WTC11 (cell line): ENCODE data around the gene ESAM. TPM values are rescaled to one million over a fixed set of nuclear protein-coding genes. Genes with fewer than 3 reads are reported as not detected.

Experiments
- ATAC-seq: fragments of 200-7000 bp; cut with Tn5 transposase; 2 replicates; pipeline ENCODE4 v1.10.0; 2021; ENCODE audit warnings: mild to moderate bottlenecking, moderate library complexity
- Bru-seq: library from RNA; stranded (reverse); fragments of 400-500 nt; gene quantifications from one replicate; lab custom pipeline; 2021; lab: Mats Ljungman, UMichigan
- CTCF ChIA-PET: fragments of 300-600 bp; sonication (Branson Sonifier 250); formaldehyde crosslinking; loops from one replicate; lab custom pipeline; 2021; ENCODE audit warnings: antibody characterized with exemption; lab: Charles Lee
- POLR2A ChIA-PET: fragments of 350-600 bp; sonication (Branson Sonifier 250); formaldehyde crosslinking; loops from one replicate; lab custom pipeline; 2021; ENCODE audit warnings: antibody characterized with exemption; lab: Charles Lee
- DNase-seq: peaks from one replicate; pipeline ENCODE4 v3.0.0; 2021; ENCODE audit warnings: low spot score
- H3K27ac Mint-ChIP-seq: 2 replicates; pipeline ENCODE4 v1.8.0; 2021; ENCODE audit warnings: mixed read lengths
- H3K27me3 Mint-ChIP-seq: 2 replicates; pipeline ENCODE4 v1.8.0; 2021; ENCODE audit warnings: low read depth, mild to moderate bottlenecking, moderate library complexity, mixed read lengths
- H3K36me3 Mint-ChIP-seq: 2 replicates; pipeline ENCODE4 v1.8.0; 2021; ENCODE audit warnings: mixed read lengths
- H3K4me1 Mint-ChIP-seq: 2 replicates; pipeline ENCODE4 v1.8.0; 2022; ENCODE audit warnings: mixed read lengths
- H3K4me3 Mint-ChIP-seq: 2 replicates; pipeline ENCODE4 v1.8.0; 2021; ENCODE audit warnings: mild to moderate bottlenecking, moderate library complexity, mixed read lengths
- H3K9me3 Mint-ChIP-seq: 2 replicates; pipeline ENCODE4 v1.8.0; 2021; ENCODE audit warnings: mixed read lengths
- EMX1 ChIP-seq: fragments of 250-450 bp; sonication (Bioruptor Pico); IDR thresholded peaks from 2 replicates; pipeline ENCODE4 v1.8.0; 2021; ENCODE audit warnings: mild to moderate bottlenecking
- ETV6 ChIP-seq: sonication (generic); formaldehyde crosslinking; IDR thresholded peaks from 2 replicates; pipeline ENCODE4 v1.8.1; 2022; ENCODE audit warnings: mild to moderate bottlenecking, missing genetic modification reagents
- FOXJ3 ChIP-seq: sonication (generic); formaldehyde crosslinking; IDR thresholded peaks from 2 replicates; pipeline ENCODE4 v1.9.0; 2021; ENCODE audit warnings: missing genetic modification reagents, mild to moderate bottlenecking, borderline replicate concordance
- NFATC4 ChIP-seq: fragments of 250-450 bp; sonication (Bioruptor Pico); IDR thresholded peaks from 2 replicates; pipeline ENCODE4 v1.9.0; 2021; ENCODE audit warnings: mild to moderate bottlenecking
- NR1H2 ChIP-seq: sonication (generic); formaldehyde crosslinking; IDR thresholded peaks from 2 replicates; pipeline ENCODE4 v1.9.0; 2021; ENCODE audit warnings: mild to moderate bottlenecking, moderate library complexity, missing genetic modification reagents
- NR3C1 ChIP-seq: sonication (generic); formaldehyde crosslinking; conservative IDR thresholded peaks from 2 replicates; pipeline ENCODE4 v1.8.1; 2023; ENCODE audit warnings: low read depth, mild to moderate bottlenecking, missing genetic modification reagents
- OVOL2 ChIP-seq: fragments of 250-450 bp; sonication (Bioruptor Pico); IDR thresholded peaks from 2 replicates; pipeline ENCODE4 v1.9.0; 2021; ENCODE audit warnings: mild to moderate bottlenecking, borderline replicate concordance
- TCF7 ChIP-seq: sonication (generic); formaldehyde crosslinking; IDR thresholded peaks from 2 replicates; pipeline ENCODE4 v1.8.0; 2022; ENCODE audit warnings: mild to moderate bottlenecking, low read depth, missing genetic modification reagents, moderate library complexity
- ZNF423 ChIP-seq: fragments of 250-450 bp; sonication (Bioruptor Pico); IDR thresholded peaks from 2 replicates; pipeline ENCODE4 v2.1.2; 2022; ENCODE audit warnings: mild to moderate bottlenecking, moderate library complexity
- long read RNA-seq, 3 experiments: library from RNA in 1 of 3; library from capped mRNA in 1 of 3; library from polyadenylated mRNA in 1 of 3; unstranded in 2 of 3; stranded (forward) in 1 of 3; transcript quantifications; one replicate each; pipeline ENCODE4 v2.0.0, GENCODE V29; 2021
- total RNA-seq: library from RNA; stranded (reverse); gene quantifications from 3 replicates; pipeline ENCODE4 v1.2.3, GENCODE V29; 2021
- TF ChIP-seq, protein P1 (sequence below): sonication (generic); formaldehyde crosslinking; IDR thresholded peaks from 2 replicates; pipeline ENCODE4 v1.8.1; 2022; ENCODE audit warnings: mild to moderate bottlenecking, missing genetic modification reagents, moderate library complexity, borderline replicate concordance
- TF ChIP-seq, protein P2 (sequence below): sonication (generic); formaldehyde crosslinking; IDR thresholded peaks from 2 replicates; pipeline ENCODE4 v1.8.0; 2023; ENCODE audit warnings: mild to moderate bottlenecking, missing genetic modification reagents
- TF ChIP-seq, protein P3 (sequence below): sonication (generic); formaldehyde crosslinking; conservative IDR thresholded peaks from 2 replicates; pipeline ENCODE4 v1.8.1; 2023; ENCODE audit warnings: mild to moderate bottlenecking, low read depth, missing genetic modification reagents, moderate library complexity
- TF ChIP-seq, protein P4 (sequence below): sonication (generic); formaldehyde crosslinking; IDR thresholded peaks from 2 replicates; pipeline ENCODE4 v1.8.1; 2022; ENCODE audit warnings: missing genetic modification reagents, borderline replicate concordance
- TF ChIP-seq, protein P5 (sequence below): sonication (generic); formaldehyde crosslinking; IDR thresholded peaks from 2 replicates; pipeline ENCODE4 v1.8.1; 2023; ENCODE audit warnings: mild to moderate bottlenecking, missing genetic modification reagents, borderline replicate concordance
- TF ChIP-seq, protein P6 (sequence below): sonication (generic); formaldehyde crosslinking; IDR thresholded peaks from 2 replicates; pipeline ENCODE4 v1.8.1; 2023; ENCODE audit warnings: mild to moderate bottlenecking, moderate library complexity, missing genetic modification reagents

ESAM gene, protein sequence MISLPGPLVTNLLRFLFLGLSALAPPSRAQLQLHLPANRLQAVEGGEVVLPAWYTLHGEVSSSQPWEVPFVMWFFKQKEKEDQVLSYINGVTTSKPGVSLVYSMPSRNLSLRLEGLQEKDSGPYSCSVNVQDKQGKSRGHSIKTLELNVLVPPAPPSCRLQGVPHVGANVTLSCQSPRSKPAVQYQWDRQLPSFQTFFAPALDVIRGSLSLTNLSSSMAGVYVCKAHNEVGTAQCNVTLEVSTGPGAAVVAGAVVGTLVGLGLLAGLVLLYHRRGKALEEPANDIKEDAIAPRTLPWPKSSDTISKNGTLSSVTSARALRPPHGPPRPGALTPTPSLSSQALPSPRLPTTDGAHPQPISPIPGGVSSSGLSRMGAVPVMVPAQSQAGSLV
- 0.44 to 0.64 TPM (median 0.48 TPM) in 3 replicates for total RNA-seq
- Bru-seq, nascent RNA: percentile 21 among the genes with signal in this experiment
- long read RNA-seq, experiment 1: 0 reads
- long read RNA-seq, experiment 2, partial matches to known transcripts: 1 of 3 reads
- long read RNA-seq, experiment 2, other reads (novel, unspliced or antisense): 2 of 3 reads
- long read RNA-seq, experiment 3, partial matches to known transcripts: 0 of 1 reads
- long read RNA-seq, experiment 3, other reads (novel, unspliced or antisense): 0 of 1 reads

DNA sequence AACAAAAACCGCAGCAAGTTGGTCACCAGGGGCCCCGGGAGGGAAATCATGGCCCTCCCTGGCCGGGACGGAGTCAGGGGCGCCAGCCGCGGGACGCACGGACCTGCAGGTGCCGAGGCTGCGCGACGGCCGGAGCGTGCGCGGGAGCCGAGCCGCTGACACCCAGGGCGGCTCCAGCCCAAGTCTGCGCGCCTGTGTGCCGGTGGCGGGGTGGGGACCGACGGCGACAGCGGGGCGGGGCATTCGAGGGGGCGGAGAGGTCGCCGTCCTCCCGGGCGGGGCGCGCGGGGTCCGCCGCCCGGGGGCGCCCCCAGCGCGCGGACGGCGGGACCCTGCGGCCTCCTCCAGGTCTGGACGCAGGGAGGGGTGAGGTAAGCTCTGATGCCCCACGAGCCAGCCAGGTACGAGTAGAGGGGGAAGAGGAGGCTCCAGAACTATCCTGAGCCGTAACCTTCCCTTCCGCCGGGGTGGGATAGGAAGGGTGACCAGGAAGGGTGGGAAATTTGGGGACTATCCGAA lies at the start of gene ESAM:
TSS of gene ESAM (minus strand) at position 186 of the 519 bp plus-strand sequence. CDS start at position 50, 136 bp downstream.
- ATAC-seq (peak; percentile 10), DNase-seq (peak; percentile 51)
- POLR2A ChIA-PET: interaction anchor here (0.8 to 1.0 kb wide), 2 partner anchors 89 to 106 kb away, joined by 3 read pairs; no protein-coding TSS in a partner anchor
- H3K4me1 Mint-ChIP-seq: peaks cover 46% of the 10 kb centered on the region
- H3K9me3 Mint-ChIP-seq: no peaks in the 10 kb centered on the region
- peaks cover 59% of the 10 kb centered on the region for H3K27me3 Mint-ChIP-seq
- H3K4me3 Mint-ChIP-seq: peak within 1 kb of the TSS; percentile 87
- CTCF ChIA-PET: interaction anchor here (0.6 to 5.6 kb wide), 28 partner anchors 11 to 183 kb away, joined by 3 to 61 read pairs (median 7); partner anchors contain the start of genes MSANTD2, NRGN, ROBO3 and SIAE
- H3K36me3 Mint-ChIP-seq: peaks cover 3% of the 10 kb centered on the region; the same call in 1 of the 2 replicates
- no peak within 1 kb of the TSS for H3K27ac Mint-ChIP-seq
- no peak for TF ChIP-seq ZNF423 (CRISPR knock-in tag)
- TF ChIP-seq EMX1: peak; percentile 5; the same call in 1 of the 2 replicates

DNA sequence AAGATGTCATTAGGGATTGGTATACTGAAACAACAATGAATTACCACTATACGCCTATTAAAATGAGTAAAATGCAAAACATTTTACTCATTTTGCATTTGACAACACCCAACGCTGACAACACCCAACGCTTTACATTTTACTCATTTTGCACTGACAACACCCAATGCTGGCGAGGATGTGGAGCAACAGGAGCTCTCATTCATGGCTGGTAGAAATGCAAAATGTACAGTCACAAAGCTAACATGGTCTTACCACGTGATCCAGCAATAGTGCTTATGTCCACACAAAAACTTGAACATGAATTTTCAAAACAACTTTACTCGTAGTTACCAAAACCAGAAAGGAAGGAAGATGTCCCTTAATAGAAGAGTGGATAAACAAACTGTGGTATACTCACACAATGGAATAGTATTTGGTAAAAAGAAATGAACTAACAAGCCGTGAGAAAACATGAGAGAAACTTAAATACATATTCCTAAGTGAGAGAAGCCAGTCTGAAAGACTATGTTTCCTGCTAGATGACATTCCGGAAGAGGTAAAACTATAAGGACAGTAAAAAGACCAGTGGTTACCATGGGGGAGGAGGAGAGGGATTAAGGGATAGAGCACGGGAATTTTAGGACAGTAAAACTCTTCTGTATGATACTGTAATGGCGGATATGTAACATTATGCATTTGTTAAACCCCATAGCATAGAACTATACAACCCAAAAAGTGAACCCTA lies 49.5 kb upstream of the ESAM start:
- CTCF ChIA-PET: no interaction called here
- H3K4me3 Mint-ChIP-seq: no peak overlapping the region
- DNase-seq (no peak), ATAC-seq (no peak)
- H3K36me3 Mint-ChIP-seq: no peaks in the 10 kb centered on the region
- 0 out of 2 replicates have a peak, but pooled peaks cover under 1% of the 10 kb centered on the region for H3K9me3 Mint-ChIP-seq
- no peak overlapping the region for H3K27ac Mint-ChIP-seq
- no peaks in the 10 kb centered on the region; the same call in 1 of the 2 replicates for H3K4me1 Mint-ChIP-seq
- POLR2A ChIA-PET: no interaction called here
- no peaks in the 10 kb centered on the region; the same call in 1 of the 2 replicates for H3K27me3 Mint-ChIP-seq
- TF ChIP-seq ETV6 (no peak), NFATC4 (CRISPR knock-in tag) (no peak), FOXJ3 (CRISPR knock-in tag) (no peak), OVOL2 (CRISPR knock-in tag) (no peak), NR3C1 (CRISPR knock-in tag) (no peak), NR1H2 (CRISPR knock-in tag) (no peak), TCF7 (CRISPR knock-in tag) (no peak)
- TF ChIP-seq, protein P1, sequence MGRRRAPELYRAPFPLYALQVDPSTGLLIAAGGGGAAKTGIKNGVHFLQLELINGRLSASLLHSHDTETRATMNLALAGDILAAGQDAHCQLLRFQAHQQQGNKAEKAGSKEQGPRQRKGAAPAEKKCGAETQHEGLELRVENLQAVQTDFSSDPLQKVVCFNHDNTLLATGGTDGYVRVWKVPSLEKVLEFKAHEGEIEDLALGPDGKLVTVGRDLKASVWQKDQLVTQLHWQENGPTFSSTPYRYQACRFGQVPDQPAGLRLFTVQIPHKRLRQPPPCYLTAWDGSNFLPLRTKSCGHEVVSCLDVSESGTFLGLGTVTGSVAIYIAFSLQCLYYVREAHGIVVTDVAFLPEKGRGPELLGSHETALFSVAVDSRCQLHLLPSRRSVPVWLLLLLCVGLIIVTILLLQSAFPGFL (CRISPR knock-in tag): no peak
- TF ChIP-seq, protein P2, sequence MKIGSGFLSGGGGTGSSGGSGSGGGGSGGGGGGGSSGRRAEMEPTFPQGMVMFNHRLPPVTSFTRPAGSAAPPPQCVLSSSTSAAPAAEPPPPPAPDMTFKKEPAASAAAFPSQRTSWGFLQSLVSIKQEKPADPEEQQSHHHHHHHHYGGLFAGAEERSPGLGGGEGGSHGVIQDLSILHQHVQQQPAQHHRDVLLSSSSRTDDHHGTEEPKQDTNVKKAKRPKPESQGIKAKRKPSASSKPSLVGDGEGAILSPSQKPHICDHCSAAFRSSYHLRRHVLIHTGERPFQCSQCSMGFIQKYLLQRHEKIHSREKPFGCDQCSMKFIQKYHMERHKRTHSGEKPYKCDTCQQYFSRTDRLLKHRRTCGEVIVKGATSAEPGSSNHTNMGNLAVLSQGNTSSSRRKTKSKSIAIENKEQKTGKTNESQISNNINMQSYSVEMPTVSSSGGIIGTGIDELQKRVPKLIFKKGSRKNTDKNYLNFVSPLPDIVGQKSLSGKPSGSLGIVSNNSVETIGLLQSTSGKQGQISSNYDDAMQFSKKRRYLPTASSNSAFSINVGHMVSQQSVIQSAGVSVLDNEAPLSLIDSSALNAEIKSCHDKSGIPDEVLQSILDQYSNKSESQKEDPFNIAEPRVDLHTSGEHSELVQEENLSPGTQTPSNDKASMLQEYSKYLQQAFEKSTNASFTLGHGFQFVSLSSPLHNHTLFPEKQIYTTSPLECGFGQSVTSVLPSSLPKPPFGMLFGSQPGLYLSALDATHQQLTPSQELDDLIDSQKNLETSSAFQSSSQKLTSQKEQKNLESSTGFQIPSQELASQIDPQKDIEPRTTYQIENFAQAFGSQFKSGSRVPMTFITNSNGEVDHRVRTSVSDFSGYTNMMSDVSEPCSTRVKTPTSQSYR: no peak
- TF ChIP-seq, protein P3, sequence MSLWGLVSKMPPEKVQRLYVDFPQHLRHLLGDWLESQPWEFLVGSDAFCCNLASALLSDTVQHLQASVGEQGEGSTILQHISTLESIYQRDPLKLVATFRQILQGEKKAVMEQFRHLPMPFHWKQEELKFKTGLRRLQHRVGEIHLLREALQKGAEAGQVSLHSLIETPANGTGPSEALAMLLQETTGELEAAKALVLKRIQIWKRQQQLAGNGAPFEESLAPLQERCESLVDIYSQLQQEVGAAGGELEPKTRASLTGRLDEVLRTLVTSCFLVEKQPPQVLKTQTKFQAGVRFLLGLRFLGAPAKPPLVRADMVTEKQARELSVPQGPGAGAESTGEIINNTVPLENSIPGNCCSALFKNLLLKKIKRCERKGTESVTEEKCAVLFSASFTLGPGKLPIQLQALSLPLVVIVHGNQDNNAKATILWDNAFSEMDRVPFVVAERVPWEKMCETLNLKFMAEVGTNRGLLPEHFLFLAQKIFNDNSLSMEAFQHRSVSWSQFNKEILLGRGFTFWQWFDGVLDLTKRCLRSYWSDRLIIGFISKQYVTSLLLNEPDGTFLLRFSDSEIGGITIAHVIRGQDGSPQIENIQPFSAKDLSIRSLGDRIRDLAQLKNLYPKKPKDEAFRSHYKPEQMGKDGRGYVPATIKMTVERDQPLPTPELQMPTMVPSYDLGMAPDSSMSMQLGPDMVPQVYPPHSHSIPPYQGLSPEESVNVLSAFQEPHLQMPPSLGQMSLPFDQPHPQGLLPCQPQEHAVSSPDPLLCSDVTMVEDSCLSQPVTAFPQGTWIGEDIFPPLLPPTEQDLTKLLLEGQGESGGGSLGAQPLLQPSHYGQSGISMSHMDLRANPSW (CRISPR knock-in tag): no peak
- TF ChIP-seq, protein P4, sequence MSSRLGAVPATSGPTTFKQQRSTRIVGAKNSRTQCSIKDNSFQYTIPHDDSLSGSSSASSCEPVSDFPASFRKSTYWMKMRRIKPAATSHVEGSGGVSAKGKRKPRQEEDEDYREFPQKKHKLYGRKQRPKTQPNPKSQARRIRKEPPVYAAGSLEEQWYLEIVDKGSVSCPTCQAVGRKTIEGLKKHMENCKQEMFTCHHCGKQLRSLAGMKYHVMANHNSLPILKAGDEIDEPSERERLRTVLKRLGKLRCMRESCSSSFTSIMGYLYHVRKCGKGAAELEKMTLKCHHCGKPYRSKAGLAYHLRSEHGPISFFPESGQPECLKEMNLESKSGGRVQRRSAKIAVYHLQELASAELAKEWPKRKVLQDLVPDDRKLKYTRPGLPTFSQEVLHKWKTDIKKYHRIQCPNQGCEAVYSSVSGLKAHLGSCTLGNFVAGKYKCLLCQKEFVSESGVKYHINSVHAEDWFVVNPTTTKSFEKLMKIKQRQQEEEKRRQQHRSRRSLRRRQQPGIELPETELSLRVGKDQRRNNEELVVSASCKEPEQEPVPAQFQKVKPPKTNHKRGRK: no peak
- TF ChIP-seq, protein P5, sequence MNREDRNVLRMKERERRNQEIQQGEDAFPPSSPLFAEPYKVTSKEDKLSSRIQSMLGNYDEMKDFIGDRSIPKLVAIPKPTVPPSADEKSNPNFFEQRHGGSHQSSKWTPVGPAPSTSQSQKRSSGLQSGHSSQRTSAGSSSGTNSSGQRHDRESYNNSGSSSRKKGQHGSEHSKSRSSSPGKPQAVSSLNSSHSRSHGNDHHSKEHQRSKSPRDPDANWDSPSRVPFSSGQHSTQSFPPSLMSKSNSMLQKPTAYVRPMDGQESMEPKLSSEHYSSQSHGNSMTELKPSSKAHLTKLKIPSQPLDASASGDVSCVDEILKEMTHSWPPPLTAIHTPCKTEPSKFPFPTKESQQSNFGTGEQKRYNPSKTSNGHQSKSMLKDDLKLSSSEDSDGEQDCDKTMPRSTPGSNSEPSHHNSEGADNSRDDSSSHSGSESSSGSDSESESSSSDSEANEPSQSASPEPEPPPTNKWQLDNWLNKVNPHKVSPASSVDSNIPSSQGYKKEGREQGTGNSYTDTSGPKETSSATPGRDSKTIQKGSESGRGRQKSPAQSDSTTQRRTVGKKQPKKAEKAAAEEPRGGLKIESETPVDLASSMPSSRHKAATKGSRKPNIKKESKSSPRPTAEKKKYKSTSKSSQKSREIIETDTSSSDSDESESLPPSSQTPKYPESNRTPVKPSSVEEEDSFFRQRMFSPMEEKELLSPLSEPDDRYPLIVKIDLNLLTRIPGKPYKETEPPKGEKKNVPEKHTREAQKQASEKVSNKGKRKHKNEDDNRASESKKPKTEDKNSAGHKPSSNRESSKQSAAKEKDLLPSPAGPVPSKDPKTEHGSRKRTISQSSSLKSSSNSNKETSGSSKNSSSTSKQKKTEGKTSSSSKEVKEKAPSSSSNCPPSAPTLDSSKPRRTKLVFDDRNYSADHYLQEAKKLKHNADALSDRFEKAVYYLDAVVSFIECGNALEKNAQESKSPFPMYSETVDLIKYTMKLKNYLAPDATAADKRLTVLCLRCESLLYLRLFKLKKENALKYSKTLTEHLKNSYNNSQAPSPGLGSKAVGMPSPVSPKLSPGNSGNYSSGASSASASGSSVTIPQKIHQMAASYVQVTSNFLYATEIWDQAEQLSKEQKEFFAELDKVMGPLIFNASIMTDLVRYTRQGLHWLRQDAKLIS (CRISPR knock-in tag): no peak
- TF ChIP-seq, protein P6, sequence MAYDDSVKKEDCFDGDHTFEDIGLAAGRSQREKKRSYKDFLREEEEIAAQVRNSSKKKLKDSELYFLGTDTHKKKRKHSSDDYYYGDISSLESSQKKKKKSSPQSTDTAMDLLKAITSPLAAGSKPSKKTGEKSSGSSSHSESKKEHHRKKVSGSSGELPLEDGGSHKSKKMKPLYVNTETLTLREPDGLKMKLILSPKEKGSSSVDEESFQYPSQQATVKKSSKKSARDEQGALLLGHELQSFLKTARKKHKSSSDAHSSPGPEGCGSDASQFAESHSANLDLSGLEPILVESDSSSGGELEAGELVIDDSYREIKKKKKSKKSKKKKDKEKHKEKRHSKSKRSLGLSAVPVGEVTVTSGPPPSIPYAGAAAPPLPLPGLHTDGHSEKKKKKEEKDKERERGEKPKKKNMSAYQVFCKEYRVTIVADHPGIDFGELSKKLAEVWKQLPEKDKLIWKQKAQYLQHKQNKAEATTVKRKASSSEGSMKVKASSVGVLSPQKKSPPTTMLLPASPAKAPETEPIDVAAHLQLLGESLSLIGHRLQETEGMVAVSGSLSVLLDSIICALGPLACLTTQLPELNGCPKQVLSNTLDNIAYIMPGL (CRISPR knock-in tag): no peak
